HepG2 (cell line): ENCODE data around the gene TLN1. TPM values are rescaled to one million over a fixed set of nuclear protein-coding genes. Genes with fewer than 3 reads are reported as not detected.

Experiments
- ATAC-seq: fragments of 200-7000 bp; cut with Tn5 transposase; 3 replicates; pipeline ENCODE4 v1.9.1; 2020; ENCODE audit warnings: mild to moderate bottlenecking, moderate library complexity
- BruUV-seq: library from RNA; stranded (reverse); fragments of 400-500 nt; replicated peaks from 2 replicates; lab custom pipeline; 2021; lab: Mats Ljungman, UMichigan
- CTCF ChIA-PET: fragments of 300-600 bp; formaldehyde crosslinking; extraction: SDS; loops from one replicate; lab custom pipeline; 2021; ENCODE audit warnings: low total read pairs, inconsistent platforms, low intra/inter-chr PET ratio; lab: Yijun Ruan, JAX
- POLR2A ChIA-PET: fragments of 350-600 bp; sonication (Branson Sonifier 250); formaldehyde crosslinking; loops from one replicate; lab custom pipeline; 2020; ENCODE audit warnings: antibody characterized with exemption, inconsistent platforms; lab: Yijun Ruan, JAX
- DNase-seq: peaks from one replicate; pipeline ENCODE4 v3.0.0-alpha.2; 2015; ENCODE audit warnings: low spot score
- FAIRE-seq: peaks from 3 replicates; lab custom pipeline; 2011; peaks lifted over from hg19 to GRCh38; lab: Jason Lieb, UNC
- H2AFZ ChIP-seq: one replicate; pipeline ENCODE4 v1.6.1; 2011; ENCODE audit warnings: low read length, inconsistent platforms
- H3K27ac ChIP-seq: fragments of 300-600 bp; 3 replicates; pipeline ENCODE4 v1.8.0; 2011; ENCODE audit warnings: mixed run types, mild to moderate bottlenecking, mixed read lengths, low read length, inconsistent platforms; ENCODE audit not compliant: insufficient read depth; ENCODE audit errors: extremely low read length
- H3K27me3 ChIP-seq, 2 experiments: fragments of 200-600 bp in 1 of 2; 2 replicates in 1 of 2; 3 replicates in 1 of 2; pipeline versions ENCODE4 v1.6.0 to v1.8.0; 2011; ENCODE audit warnings: low read length in 2 of 2, mild to moderate bottlenecking in 2 of 2, moderate library complexity in 2 of 2, inconsistent platforms in 1 of 2; ENCODE audit not compliant: insufficient read depth in 2 of 2, control insufficient read depth in 1 of 2
- H3K36me3 ChIP-seq, 2 experiments: fragments of 200-600 bp in 1 of 2; replicated peaks in 1 of 2; 2 replicates in 1 of 2; 3 replicates in 1 of 2; pipeline versions ENCODE4 v1.5.1 to v1.8.0; 2011; ENCODE audit warnings: low read length in 2 of 2, inconsistent platforms in 1 of 2; ENCODE audit not compliant: insufficient read depth in 2 of 2, control insufficient read depth in 1 of 2
- H3K4me1 ChIP-seq: 2 replicates; pipeline ENCODE4 v1.5.1; 2012; ENCODE audit warnings: low read length, inconsistent platforms; ENCODE audit not compliant: insufficient read depth
- H3K4me2 ChIP-seq: 2 replicates; pipeline ENCODE4 v1.6.0; 2011; ENCODE audit warnings: low read depth, low read length, inconsistent platforms
- H3K4me3 ChIP-seq, 3 experiments: fragments of 200-600 bp in 1 of 3; sonication (generic), shearing (Covaris generic) in 1 of 3; replicated peaks in 1 of 3; 2 replicates each; pipeline ENCODE4 v1.5.1; 2011 to 2016; ENCODE audit warnings: low read length in 3 of 3, inconsistent platforms in 2 of 3, low read depth in 2 of 3, mild to moderate bottlenecking in 2 of 3, control low read depth in 1 of 3, mixed read lengths in 1 of 3; ENCODE audit not compliant: insufficient read depth in 1 of 3
- H3K79me2 ChIP-seq: one replicate; pipeline ENCODE4 v1.6.1; 2011; ENCODE audit warnings: low read length, inconsistent platforms; ENCODE audit not compliant: insufficient read depth
- H3K9ac ChIP-seq: 2 replicates; pipeline ENCODE4 v1.6.0; 2011; ENCODE audit warnings: mild to moderate bottlenecking, low read depth, low read length, inconsistent platforms; ENCODE audit not compliant: insufficient read depth
- H3K9me3 ChIP-seq: 2 replicates; pipeline ENCODE4 v1.5.1; 2012; ENCODE audit warnings: mild to moderate bottlenecking, low read length
- H4K20me1 ChIP-seq: 2 replicates; pipeline ENCODE4 v1.6.0; 2011; ENCODE audit warnings: inconsistent platforms, mild to moderate bottlenecking, low read length, moderate library complexity; ENCODE audit not compliant: insufficient read depth
- CENPT ChIP-seq: sonication (generic); formaldehyde crosslinking; IDR thresholded peaks from 2 replicates; pipeline ENCODE4 v1.8.0; 2022; ENCODE audit warnings: low read depth, mild to moderate bottlenecking, moderate library complexity, missing genetic modification reagents
- EHMT2 ChIP-seq: fragments of 200-600 bp; sonication (generic); IDR thresholded peaks from 2 replicates; pipeline ENCODE4 v1.7.0; 2017; ENCODE audit warnings: antibody characterized with exemption, low read depth, low read length, borderline replicate concordance
- GLI4 ChIP-seq: sonication (generic); formaldehyde crosslinking; IDR thresholded peaks from 2 replicates; pipeline ENCODE4 v1.5.1; 2020; ENCODE audit warnings: missing genetic modification reagents, mild to moderate bottlenecking, moderate library complexity, borderline replicate concordance
- NFE2 ChIP-seq: sonication (generic); formaldehyde crosslinking; IDR thresholded peaks from 2 replicates; pipeline ENCODE4 v1.4.0; 2020; ENCODE audit warnings: missing genetic modification reagents
- PHB2 ChIP-seq: fragments of 450-650 bp; IDR thresholded peaks from 2 replicates; pipeline ENCODE4 v1.6.1; 2018; ENCODE audit not compliant: partially characterized antibody
- SNAPC2 ChIP-seq: sonication (generic); formaldehyde crosslinking; IDR thresholded peaks from 2 replicates; pipeline ENCODE4 v1.8.1; 2022; ENCODE audit warnings: mild to moderate bottlenecking, missing genetic modification reagents
- ZFYVE20 ChIP-seq: sonication (generic); formaldehyde crosslinking; IDR thresholded peaks from 2 replicates; pipeline ENCODE4 v1.8.0; 2023; ENCODE audit warnings: low read depth, mild to moderate bottlenecking, moderate library complexity, missing genetic modification reagents, borderline replicate concordance
- ZNF124 ChIP-seq: sonication (generic); formaldehyde crosslinking; IDR thresholded peaks from 2 replicates; pipeline ENCODE4 v1.4.0; 2020; ENCODE audit warnings: missing genetic modification reagents
- ZNF44 ChIP-seq: sonication (generic); formaldehyde crosslinking; IDR thresholded peaks from 2 replicates; pipeline ENCODE4 v1.5.1; 2020; ENCODE audit warnings: mild to moderate bottlenecking, missing genetic modification reagents
- ZNF451 ChIP-seq: sonication (generic); formaldehyde crosslinking; IDR thresholded peaks from 2 replicates; pipeline ENCODE4 v1.5.0; 2020; ENCODE audit warnings: mild to moderate bottlenecking, missing genetic modification reagents
- ZNF589 ChIP-seq: sonication (generic); formaldehyde crosslinking; conservative IDR thresholded peaks from 2 replicates; pipeline ENCODE4 v1.8.0; 2022; ENCODE audit warnings: mild to moderate bottlenecking, moderate library complexity, missing genetic modification reagents
- WGBS: methylation state at CpG from one replicate; pipeline ENCODE4 v1.1.6; 2017; ENCODE audit warnings: low lambda C conversion rate; 5-methylcytosine and 5-hydroxymethylcytosine counted together
- in situ Hi-C: cut with HindIII; loops from 2 replicates; pipeline ENCODE4 v1.10.0; 2017; ENCODE audit warnings: low pct_unique_long_range_greater_than_20kb; ENCODE audit not compliant: extremely low pct_ligation_motif_present
- intact Hi-C: fragments of 100-400 bp; cut with micrococcal nuclease; formaldehyde crosslinking; loops from one replicate; pipeline ENCODE4 v1.10.0; 2022; ENCODE audit not compliant: unreplicated experiment
- polyA plus RNA-seq, 8 experiments: library from polyadenylated mRNA; depleted of rRNA in 3 of 8; stranded (reverse) in 7 of 8; unstranded in 1 of 8; fragments of >200 nt; fragmentation: Illumina TruSeq in 4 of 8; extraction: Trizol in 4 of 8; gene quantifications; 2 replicates each; pipeline versions ENCODE4 v1.2.1 to v1.2.3, GENCODE V29; 2011 to 2016; ENCODE audit warnings: low read depth in 4 of 8, missing spikeins in 1 of 8, mixed read lengths in 1 of 8; ENCODE audit not compliant: insufficient read depth in 1 of 8
- total RNA-seq, 5 experiments: library from RNA; depleted of rRNA; stranded (reverse); fragments of >200 nt; fragmentation: Illumina TruSeq; extraction: Trizol; gene quantifications; 2 replicates each; pipeline ENCODE4 v1.2.3, GENCODE V29; 2016; ENCODE audit warnings: low read depth in 1 of 5
- TF ChIP-seq, protein P1 (sequence below): IDR thresholded peaks from 2 replicates; pipeline ENCODE4 v1.6.1; 2012; ENCODE audit warnings: inconsistent platforms
- TF ChIP-seq, protein P2 (sequence below): sonication (generic); formaldehyde crosslinking; IDR thresholded peaks from 2 replicates; pipeline ENCODE4 v1.8.1; 2023; ENCODE audit warnings: mild to moderate bottlenecking, moderate library complexity, missing genetic modification reagents
- TF ChIP-seq, protein P3 (sequence below): sonication (generic); formaldehyde crosslinking; IDR thresholded peaks from 2 replicates; pipeline ENCODE4 v1.4.0; 2020; ENCODE audit warnings: missing genetic modification reagents; ENCODE audit errors: not compliant biosample characterization
- TF ChIP-seq, protein P4 (sequence below): sonication (generic); formaldehyde crosslinking; IDR thresholded peaks from 2 replicates; pipeline ENCODE4 v1.5.0; 2020; ENCODE audit warnings: mild to moderate bottlenecking, missing genetic modification reagents

Gene TLN1
- total and polyA plus RNA-seq, 2 of the 13 experiments (the other 11 are each of a cell fraction or from before 2014, with no cell fraction given) = 35.2 to 51.8 TPM

DNA sequence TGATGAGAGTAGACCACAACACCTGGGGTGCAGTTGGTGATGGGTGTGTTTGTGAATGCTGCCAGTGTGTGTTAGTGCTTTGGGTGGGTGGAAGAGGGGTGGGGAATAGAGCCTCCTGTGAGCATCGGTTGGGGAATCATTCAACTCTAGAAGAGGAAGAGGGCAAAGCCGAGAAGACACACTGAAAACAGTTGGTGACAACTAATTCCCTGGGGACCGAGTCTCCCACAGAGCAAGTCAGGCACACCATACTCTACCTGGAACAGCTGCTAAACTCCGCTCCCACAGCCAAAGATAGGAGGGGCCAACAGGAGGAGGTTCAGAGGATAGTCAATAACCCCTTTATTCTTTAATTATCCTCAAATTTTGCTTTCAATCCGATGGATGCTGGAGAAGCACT, 65.4 kb downstream of the TLN1 start:
- no peaks in the 10 kb centered on the region for H3K27me3 ChIP-seq
- peaks cover 10% of the 10 kb centered on the region for H3K79me2 ChIP-seq
- H3K9me3 ChIP-seq = no peaks in the 10 kb centered on the region
- no peak overlapping the region for H2AFZ ChIP-seq
- WGBS = 89% methylated on average over 5 of the region's 5 CpGs
- no TSS peak for BruUV-seq
- no peak for TF ChIP-seq SNAPC2 (CRISPR knock-in tag)
- TF ChIP-seq CENPT (CRISPR knock-in tag) = no peak
- TF ChIP-seq ZNF589 (CRISPR knock-in tag) = no peak
- no peak for TF ChIP-seq GLI4 (CRISPR knock-in tag)
- TF ChIP-seq EHMT2 = no peak
- TF ChIP-seq, protein P1, sequence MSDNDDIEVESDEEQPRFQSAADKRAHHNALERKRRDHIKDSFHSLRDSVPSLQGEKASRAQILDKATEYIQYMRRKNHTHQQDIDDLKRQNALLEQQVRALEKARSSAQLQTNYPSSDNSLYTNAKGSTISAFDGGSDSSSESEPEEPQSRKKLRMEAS = no peak
- TF ChIP-seq NFE2 = no peak
- TF ChIP-seq ZFYVE20 (CRISPR knock-in tag) = no peak
- in situ Hi-C loops (loop anchor here (5.0 kb wide), 1 partner anchor 61 kb away; no protein-coding TSS in a partner anchor), intact Hi-C loops (no loop called here)
- no peak overlapping the region for H3K4me2 ChIP-seq
- no peak for DNase-seq
- ChIA-PET CTCF (no interaction called here), POLR2A (no interaction called here)
- no peak for FAIRE-seq
- no peak for ATAC-seq
- H3K36me3 ChIP-seq = peaks cover 2 to 4% of the 10 kb centered on the region in 2 experiments; a peak in 2 of 5 replicates
- H4K20me1 ChIP-seq = no peaks in the 10 kb centered on the region
- H3K4me1 ChIP-seq = peaks cover 79% of the 10 kb centered on the region
- no peak overlapping the region for H3K27ac ChIP-seq
- H3K9ac ChIP-seq = no peak overlapping the region
- no peak overlapping the region for H3K4me3 ChIP-seq

DNA sequence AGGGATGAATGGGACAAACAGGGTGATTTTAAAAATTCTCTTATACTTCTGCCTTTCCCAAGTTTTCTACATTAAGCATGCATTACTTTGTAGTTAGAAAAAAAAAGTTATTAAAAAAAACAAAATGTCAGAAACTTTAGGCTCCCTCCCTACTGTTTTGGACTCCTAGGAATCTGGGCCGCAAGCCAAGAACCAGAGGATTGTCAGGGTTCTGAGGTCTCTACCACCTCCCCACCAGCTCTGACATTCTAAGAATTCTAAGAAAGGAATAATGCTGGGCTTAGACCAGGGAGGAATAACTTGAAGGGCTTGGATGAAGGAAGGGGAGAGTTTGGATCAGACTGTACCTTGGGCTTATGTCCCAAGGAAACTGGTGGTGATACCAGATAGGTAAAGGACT, 66.0 kb downstream of the TLN1 start:
- no peaks in the 10 kb centered on the region for H3K27me3 ChIP-seq
- CTCF ChIA-PET = interaction anchor here (1.6 kb wide), 1 partner anchor 31 kb away, joined by 5 read pairs; no protein-coding TSS in a partner anchor
- H3K4me1 ChIP-seq = peaks cover 79% of the 10 kb centered on the region
- 100% methylated on average over 1 of the region's 1 CpG for WGBS
- FAIRE-seq (no peak), ATAC-seq (no peak), DNase-seq (no peak)
- no peak overlapping the region for H3K4me2 ChIP-seq
- intact Hi-C loops (no loop called here), in situ Hi-C loops (loop anchor here (5.0 kb wide), 1 partner anchor 61 kb away; no protein-coding TSS in a partner anchor)
- H2AFZ ChIP-seq = no peak overlapping the region
- H3K9me3 ChIP-seq = no peaks in the 10 kb centered on the region
- POLR2A ChIA-PET = interaction anchor here (1.7 to 2.5 kb wide), 3 partner anchors 8 to 65 kb away, joined by 5 to 24 read pairs (median 10); partner anchors contain the start of genes CA9, CREB3 and TLN1
- peaks cover 10% of the 10 kb centered on the region for H3K79me2 ChIP-seq
- no TSS peak for BruUV-seq
- H4K20me1 ChIP-seq = no peaks in the 10 kb centered on the region
- no peak overlapping the region for H3K4me3 ChIP-seq
- H3K27ac ChIP-seq = no peak overlapping the region
- H3K9ac ChIP-seq = no peak overlapping the region
- H3K36me3 ChIP-seq = peaks cover 2 to 5% of the 10 kb centered on the region in 2 experiments; a peak in 3 of 5 replicates
- TF ChIP-seq ZNF451 (CRISPR knock-in tag) (no peak), ZNF44 (CRISPR knock-in tag) (no peak), PHB2 (no peak), ZNF124 (CRISPR knock-in tag) (no peak)
- TF ChIP-seq, protein P2, sequence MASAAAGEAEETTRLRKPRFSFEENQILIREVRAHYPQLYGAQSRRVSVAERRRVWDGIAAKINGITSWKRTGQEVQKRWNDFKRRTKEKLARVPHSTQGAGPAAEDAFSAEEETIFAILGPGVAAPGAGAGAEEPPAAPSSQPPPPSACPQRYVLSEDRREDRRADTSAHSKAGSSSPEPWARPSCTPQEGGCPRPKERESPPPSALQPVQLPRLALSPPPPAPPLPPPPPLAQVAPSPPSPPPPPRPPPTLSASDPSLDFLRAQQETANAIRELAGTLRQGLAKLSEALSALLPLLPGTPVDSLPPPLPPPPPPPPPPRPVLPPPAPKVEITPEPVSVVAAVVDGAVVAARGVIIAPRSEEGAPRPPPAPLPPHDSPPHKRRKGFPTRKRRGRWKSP = no peak
- TF ChIP-seq, protein P3, sequence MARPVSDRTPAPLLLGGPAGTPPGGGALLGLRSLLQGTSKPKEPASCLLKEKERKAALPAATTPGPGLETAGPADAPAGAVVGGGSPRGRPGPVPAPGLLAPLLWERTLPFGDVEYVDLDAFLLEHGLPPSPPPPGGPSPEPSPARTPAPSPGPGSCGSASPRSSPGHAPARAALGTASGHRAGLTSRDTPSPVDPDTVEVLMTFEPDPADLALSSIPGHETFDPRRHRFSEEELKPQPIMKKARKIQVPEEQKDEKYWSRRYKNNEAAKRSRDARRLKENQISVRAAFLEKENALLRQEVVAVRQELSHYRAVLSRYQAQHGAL = no peak
- TF ChIP-seq, protein P4, sequence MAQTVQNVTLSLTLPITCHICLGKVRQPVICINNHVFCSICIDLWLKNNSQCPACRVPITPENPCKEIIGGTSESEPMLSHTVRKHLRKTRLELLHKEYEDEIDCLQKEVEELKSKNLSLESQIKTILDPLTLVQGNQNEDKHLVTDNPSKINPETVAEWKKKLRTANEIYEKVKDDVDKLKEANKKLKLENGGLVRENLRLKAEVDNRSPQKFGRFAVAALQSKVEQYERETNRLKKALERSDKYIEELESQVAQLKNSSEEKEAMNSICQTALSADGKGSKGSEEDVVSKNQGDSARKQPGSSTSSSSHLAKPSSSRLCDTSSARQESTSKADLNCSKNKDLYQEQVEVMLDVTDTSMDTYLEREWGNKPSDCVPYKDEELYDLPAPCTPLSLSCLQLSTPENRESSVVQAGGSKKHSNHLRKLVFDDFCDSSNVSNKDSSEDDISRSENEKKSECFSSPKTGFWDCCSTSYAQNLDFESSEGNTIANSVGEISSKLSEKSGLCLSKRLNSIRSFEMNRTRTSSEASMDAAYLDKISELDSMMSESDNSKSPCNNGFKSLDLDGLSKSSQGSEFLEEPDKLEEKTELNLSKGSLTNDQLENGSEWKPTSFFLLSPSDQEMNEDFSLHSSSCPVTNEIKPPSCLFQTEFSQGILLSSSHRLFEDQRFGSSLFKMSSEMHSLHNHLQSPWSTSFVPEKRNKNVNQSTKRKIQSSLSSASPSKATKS (CRISPR knock-in tag) = no peak
